Endothelial cell of hepatic sinusoid (primary cell): Measurements from ENCODE around the gene RARB.

Source experiments
- in situ Hi-C: cut with HindIII; loops from 2 replicates; pipeline ENCODE4 v1.10.0; 2017; ENCODE audit warnings: low sequenced_read_pairs

The RARB gene

GRCh38 chr3:25420885-25421284 is 7.2 kb upstream of the RARB start:
- in situ Hi-C loops, result no loop called here

- in situ Hi-C loops, result no loop called here
These were observed 6.3 kb upstream of the RARB start for GRCh38 chr3:25421747-25422146.

- in situ Hi-C loops, result no loop called here
These were observed 4.1 kb upstream of the RARB start for GRCh38 chr3:25423780-25424588.

GRCh38 chr3:25424614-25425013 is 3.4 kb upstream of the RARB start:
- in situ Hi-C loops, result no loop called here

- in situ Hi-C loops, result no loop called here
These were observed 1.7 kb upstream of the RARB start for GRCh38 chr3:25426408-25426807.

- in situ Hi-C loops, result no loop called here
These were observed 908 bp upstream of the RARB start for GRCh38 chr3:25427155-25427554.

- in situ Hi-C loops, result no loop called here
These were observed 511 bp upstream of the RARB start for GRCh38 chr3:25427563-25427941.

- in situ Hi-C loops, result no loop called here
These were observed 799 bp downstream of the RARB start for GRCh38 chr3:25428789-25429335.

GRCh38 chr3:25429361-25430286 is 1.6 kb downstream of the RARB start:
- in situ Hi-C loops, result no loop called here

GRCh38 chr3:25430287-25430934 is 2.3 kb downstream of the RARB start:
- in situ Hi-C loops, result no loop called here

GRCh38 chr3:25430935-25431770 is 3.1 kb downstream of the RARB start:
- in situ Hi-C loops, result no loop called here

GRCh38 chr3:25432176-25432720 is 4.2 kb downstream of the RARB start:
- in situ Hi-C loops, result no loop called here

- in situ Hi-C loops, result no loop called here
These were observed 5.0 kb downstream of the RARB start for GRCh38 chr3:25433106-25433505.

- in situ Hi-C loops, result no loop called here
These were observed 5.8 kb downstream of the RARB start for GRCh38 chr3:25433868-25434267.

- in situ Hi-C loops, result no loop called here
These were observed 9.9 kb downstream of the RARB start for GRCh38 chr3:25437953-25438352.

GRCh38 chr3:25438791-25439555 is 10.9 kb downstream of the RARB start:
- in situ Hi-C loops, result no loop called here

GRCh38 chr3:25441234-25441856 is 13.3 kb downstream of the RARB start:
- in situ Hi-C loops, result no loop called here

GRCh38 chr3:25442486-25442885 is 14.4 kb downstream of the RARB start:
- in situ Hi-C loops, result no loop called here

- in situ Hi-C loops, result no loop called here
These were observed 16.2 kb downstream of the RARB start for GRCh38 chr3:25444273-25444672.
